HepG2 (cell line): ENCODE data around the gene SCN4B. TPM values are rescaled to one million over a fixed set of nuclear protein-coding genes. Genes with fewer than 3 reads are reported as not detected.

Source experiments
- ATF4 ChIP-seq, 2 experiments: fragments of 450-650 bp in 1 of 2; sonication (generic) in 1 of 2; formaldehyde crosslinking; IDR thresholded peaks; 2 replicates each; pipeline versions ENCODE4 v1.5.0 to v1.8.0; 2020 to 2022; ENCODE audit warnings: mild to moderate bottlenecking in 1 of 2, missing genetic modification reagents in 1 of 2
- BRD4 ChIP-seq: sonication (generic); formaldehyde crosslinking; IDR thresholded peaks from 2 replicates; pipeline ENCODE4 v1.4.0; 2020; ENCODE audit warnings: missing genetic modification reagents
- CC2D1A ChIP-seq: sonication (generic); formaldehyde crosslinking; IDR thresholded peaks from 2 replicates; pipeline ENCODE4 v1.8.1; 2023; ENCODE audit warnings: mild to moderate bottlenecking, missing genetic modification reagents
- HIC2 ChIP-seq: sonication (generic); formaldehyde crosslinking; IDR thresholded peaks from 2 replicates; pipeline ENCODE4 v1.9.0; 2022; ENCODE audit warnings: low read depth, missing genetic modification reagents
- HOXA5 ChIP-seq: sonication (generic); formaldehyde crosslinking; IDR thresholded peaks from 2 replicates; pipeline ENCODE4 v1.4.0; 2020; ENCODE audit warnings: missing genetic modification reagents
- MEIS1 ChIP-seq: sonication (generic); formaldehyde crosslinking; IDR thresholded peaks from 2 replicates; pipeline ENCODE4 v1.9.0; 2021; ENCODE audit warnings: mild to moderate bottlenecking, missing genetic modification reagents, moderate library complexity, borderline replicate concordance
- MTA1 ChIP-seq: sonication (generic); formaldehyde crosslinking; IDR thresholded peaks from 2 replicates; pipeline ENCODE4 v1.4.0; 2020; ENCODE audit warnings: missing genetic modification reagents, mild to moderate bottlenecking, borderline replicate concordance
- RBAK ChIP-seq: sonication (generic); formaldehyde crosslinking; IDR thresholded peaks from 2 replicates; pipeline ENCODE4 v1.5.1; 2020; ENCODE audit warnings: mild to moderate bottlenecking, missing genetic modification reagents
- SMAD9 ChIP-seq: sonication (generic); formaldehyde crosslinking; IDR thresholded peaks from 2 replicates; pipeline ENCODE4 v1.5.1; 2020; ENCODE audit warnings: mild to moderate bottlenecking, missing genetic modification reagents
- SRY ChIP-seq: sonication (generic); formaldehyde crosslinking; IDR thresholded peaks from 2 replicates; pipeline ENCODE4 v1.8.0; 2022; ENCODE audit warnings: mild to moderate bottlenecking, missing genetic modification reagents
- TEAD2 ChIP-seq: sonication (generic); formaldehyde crosslinking; IDR thresholded peaks from 2 replicates; pipeline ENCODE4 v1.9.0; 2021; ENCODE audit warnings: missing genetic modification reagents
- TMF1 ChIP-seq: sonication (generic); formaldehyde crosslinking; IDR thresholded peaks from 2 replicates; pipeline ENCODE4 v1.8.1; 2022; ENCODE audit warnings: low read depth, missing genetic modification reagents
- WIZ ChIP-seq: sonication (generic); formaldehyde crosslinking; IDR thresholded peaks from 2 replicates; pipeline ENCODE4 v1.5.1; 2020; ENCODE audit warnings: mild to moderate bottlenecking, missing genetic modification reagents
- ZBTB21 ChIP-seq: sonication (generic); formaldehyde crosslinking; IDR thresholded peaks from 2 replicates; pipeline ENCODE4 v1.4.0; 2020; ENCODE audit warnings: missing genetic modification reagents
- ZBTB37 ChIP-seq: sonication (generic); formaldehyde crosslinking; IDR thresholded peaks from 2 replicates; pipeline ENCODE4 v1.4.0; 2020; ENCODE audit warnings: mild to moderate bottlenecking, missing genetic modification reagents
- ZBTB44 ChIP-seq: sonication (generic); formaldehyde crosslinking; IDR thresholded peaks from 2 replicates; pipeline ENCODE4 v1.4.0; 2020; ENCODE audit warnings: missing genetic modification reagents
- ZEB1 ChIP-seq: IDR thresholded peaks from 2 replicates; pipeline ENCODE4 v1.6.1; 2012; ENCODE audit warnings: mild to moderate bottlenecking, low read depth, inconsistent platforms; ENCODE audit not compliant: insufficient replicate concordance
- ZGPAT ChIP-seq: IDR thresholded peaks from 2 replicates; pipeline ENCODE4 v1.6.1; 2016; ENCODE audit warnings: mild to moderate bottlenecking
- ZIK1 ChIP-seq: sonication (generic); formaldehyde crosslinking; IDR thresholded peaks from 2 replicates; pipeline ENCODE4 v1.5.0; 2020; ENCODE audit warnings: mild to moderate bottlenecking, low read depth, missing genetic modification reagents, borderline replicate concordance
- ZKSCAN5 ChIP-seq: sonication (generic); formaldehyde crosslinking; IDR thresholded peaks from 2 replicates; pipeline ENCODE4 v1.5.1; 2020; ENCODE audit warnings: mild to moderate bottlenecking, missing genetic modification reagents
- ZNF30 ChIP-seq: sonication (generic); formaldehyde crosslinking; IDR thresholded peaks from 2 replicates; pipeline ENCODE4 v1.5.0; 2020; ENCODE audit warnings: mild to moderate bottlenecking, missing genetic modification reagents
- ZNF460 ChIP-seq: sonication (generic); formaldehyde crosslinking; IDR thresholded peaks from 2 replicates; pipeline ENCODE4 v1.5.1; 2020; ENCODE audit warnings: missing genetic modification reagents, mild to moderate bottlenecking, borderline replicate concordance
- ZNF552 ChIP-seq: sonication (generic); formaldehyde crosslinking; IDR thresholded peaks from 2 replicates; pipeline ENCODE4 v1.9.0; 2022; ENCODE audit warnings: missing genetic modification reagents, mild to moderate bottlenecking, borderline replicate concordance
- ZNF749 ChIP-seq: sonication (generic); formaldehyde crosslinking; IDR thresholded peaks from 2 replicates; pipeline ENCODE4 v1.8.0; 2022; ENCODE audit warnings: mild to moderate bottlenecking, missing genetic modification reagents, moderate library complexity, borderline replicate concordance
- ZNF782 ChIP-seq: sonication (generic); formaldehyde crosslinking; IDR thresholded peaks from 2 replicates; pipeline ENCODE4 v1.4.0; 2020; ENCODE audit warnings: missing genetic modification reagents, mild to moderate bottlenecking, borderline replicate concordance
- polyA plus RNA-seq, 8 experiments: library from polyadenylated mRNA; depleted of rRNA in 3 of 8; stranded (reverse) in 7 of 8; unstranded in 1 of 8; fragments of >200 nt; fragmentation: Illumina TruSeq in 4 of 8; extraction: Trizol in 4 of 8; gene quantifications; 2 replicates each; pipeline versions ENCODE4 v1.2.1 to v1.2.3, GENCODE V29; 2011 to 2016; ENCODE audit warnings: low read depth in 4 of 8, missing spikeins in 1 of 8, mixed read lengths in 1 of 8; ENCODE audit not compliant: insufficient read depth in 1 of 8
- total RNA-seq, 5 experiments: library from RNA; depleted of rRNA; stranded (reverse); fragments of >200 nt; fragmentation: Illumina TruSeq; extraction: Trizol; gene quantifications; 2 replicates each; pipeline ENCODE4 v1.2.3, GENCODE V29; 2016; ENCODE audit warnings: low read depth in 1 of 5

The SCN4B gene
- total and polyA plus RNA-seq, 2 of the 13 experiments (the other 11 are each of a cell fraction or from before 2014, with no cell fraction given), result 0.04 to 0.29 TPM

GRCh38 chr11:118095967-118096367 lies 56.7 kb downstream of the SCN4B start (continued):
- TF ChIP-seq ZBTB44 (no peak), ZNF30 (no peak), SMAD9 (CRISPR knock-in tag) (no peak), ZBTB37 (peak; percentile 35; the same call in 1 of the 2 replicates), ZBTB21 (CRISPR knock-in tag) (no peak), TEAD2 (CRISPR knock-in tag) (no peak), ZEB1 (no peak), MTA1 (CRISPR knock-in tag) (no peak), ZNF552 (CRISPR knock-in tag) (no peak), ZNF782 (CRISPR knock-in tag) (no peak), ZIK1 (CRISPR knock-in tag) (no peak), ZNF460 (CRISPR knock-in tag) (no peak), HIC2 (no peak), MEIS1 (CRISPR knock-in tag) (no peak), CC2D1A (CRISPR knock-in tag) (no peak), ATF4 (CRISPR knock-in tag; IDR thresholded peaks at IDR 0.05) (peak in 1 of 2 experiments; percentile 54; a peak in 2 of 4 replicates), HOXA5 (CRISPR knock-in tag) (no peak), TMF1 (CRISPR knock-in tag) (no peak), ZGPAT (CRISPR knock-in tag) (peak; percentile 68; the same call in 1 of the 2 replicates), SRY (CRISPR knock-in tag) (no peak), WIZ (CRISPR knock-in tag) (no peak), RBAK (peak; percentile 56), ZKSCAN5 (CRISPR knock-in tag) (no peak), ZNF749 (CRISPR knock-in tag) (no peak), BRD4 (CRISPR knock-in tag) (no peak)
